Activated CD4-positive, alpha-beta T cell treated with anti-CD3 and anti-CD28 coated beads for 4 hours (primary cell): Measurements from ENCODE around the gene PAK2.
"Not testable (repeated sequence)": the region's sequence is repeated elsewhere in the genome, so short reads cannot be mapped to it uniquely, and the experiment has no call there.

ENCODE experiments used
- DNase-seq, 2 donors: peaks; one replicate each; pipeline ENCODE4 v3.0.0-alpha.2; 2020

PAK2 gene

GRCh38 chr3:196739671-196740480, at the start of gene PAK2:
Gene PAK2, plus strand, starts transcription at chr3:196739857. Its CDS starts 42,790 bp downstream, at chr3:196782647.
- peak; percentile 90 to 92 for DNase-seq

- DNase-seq: no peak
These were observed 49.6 kb upstream of the PAK2 start for GRCh38 chr3:196689941-196690660.

- DNase-seq: no peak
These were observed 48.3 kb upstream of the PAK2 start for GRCh38 chr3:196691386-196691785.

- DNase-seq: peak in 1 of 2 donors; percentile 13
These were observed 45.4 kb upstream of the PAK2 start for GRCh38 chr3:196694202-196694638.

GRCh38 chr3:196694941-196695848, 44.5 kb upstream of the PAK2 start:
- peak; percentile 20 to 27 for DNase-seq

- DNase-seq: no peak
These were observed 43.8 kb upstream of the PAK2 start for GRCh38 chr3:196695849-196696226.

- no peak for DNase-seq
These were observed 42.4 kb upstream of the PAK2 start for GRCh38 chr3:196697270-196697669.

GRCh38 chr3:196699749-196700148, 39.9 kb upstream of the PAK2 start:
- no peak for DNase-seq

- DNase-seq: no peak
These were observed 38.9 kb upstream of the PAK2 start for GRCh38 chr3:196700801-196701200.

- DNase-seq: no peak
These were observed 33.3 kb upstream of the PAK2 start for GRCh38 chr3:196706327-196706726.

- no peak for DNase-seq
These were observed 32.9 kb upstream of the PAK2 start for GRCh38 chr3:196706731-196707130.

GRCh38 chr3:196707566-196707965, 32.1 kb upstream of the PAK2 start:
- DNase-seq: no peak

GRCh38 chr3:196708467-196708866, 31.2 kb upstream of the PAK2 start:
- DNase-seq: no peak

- peak; percentile 84 to 88 for DNase-seq
These were observed 27.7 kb upstream of the PAK2 start, which contains the start of the genes CEP19 and PIGX for GRCh38 chr3:196711838-196712513. Gene CEP19, minus strand, starts transcription at chr3:196712250. Its CDS starts 3,593 bp downstream, at chr3:196708657. Gene PIGX, plus strand, starts transcription at chr3:196712377.

- peak; percentile 67 to 78 for DNase-seq
These were observed 26.9 kb upstream of the PAK2 start for GRCh38 chr3:196712514-196713413.

- DNase-seq: not testable (repeated sequence)
These were observed 22.5 kb upstream of the PAK2 start for GRCh38 chr3:196717162-196717561.

- no peak for DNase-seq
These were observed 18.6 kb upstream of the PAK2 start for GRCh38 chr3:196721097-196721496.

GRCh38 chr3:196726788-196727675, 12.6 kb upstream of the PAK2 start:
- peak in 1 of 2 donors; percentile 27 for DNase-seq

GRCh38 chr3:196735751-196736150, 3.9 kb upstream of the PAK2 start:
- no peak for DNase-seq
